ENCODE results near the gene ENTPD8.

DNA sequence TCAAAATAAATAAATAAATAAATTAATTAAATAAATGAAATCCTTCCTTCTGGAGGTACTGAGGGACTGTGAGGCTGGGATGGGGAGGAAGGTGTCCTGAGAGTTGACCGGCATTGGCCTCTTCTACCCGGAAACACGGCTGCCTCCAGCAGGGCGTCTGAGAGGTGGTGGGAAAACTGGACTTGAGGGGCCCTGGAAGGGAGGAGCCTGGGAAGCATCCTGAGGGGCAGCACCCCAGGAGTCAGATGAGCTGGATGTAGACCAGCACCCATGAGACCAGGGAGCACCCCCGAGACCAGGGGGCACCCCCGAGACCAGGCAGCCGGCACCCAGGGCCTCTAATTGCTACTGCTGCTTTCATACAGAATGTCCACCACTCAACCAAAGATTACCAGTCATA lies 26.7 kb upstream of the ENTPD8 start:
- TF ChIP-seq CTCF (IDR thresholded peaks at IDR 0.05; ENCODE audit: insufficient read depth, low read length): no peak
- TF ChIP-seq POLR2AphosphoS5 (IDR thresholded peaks at IDR 0.05; ENCODE audit: low read depth): no peak
- no peak for TF ChIP-seq SPI1 (IDR thresholded peaks at IDR 0.05; ENCODE audit: borderline replicate concordance, low read depth)
- TF ChIP-seq, protein P1, sequence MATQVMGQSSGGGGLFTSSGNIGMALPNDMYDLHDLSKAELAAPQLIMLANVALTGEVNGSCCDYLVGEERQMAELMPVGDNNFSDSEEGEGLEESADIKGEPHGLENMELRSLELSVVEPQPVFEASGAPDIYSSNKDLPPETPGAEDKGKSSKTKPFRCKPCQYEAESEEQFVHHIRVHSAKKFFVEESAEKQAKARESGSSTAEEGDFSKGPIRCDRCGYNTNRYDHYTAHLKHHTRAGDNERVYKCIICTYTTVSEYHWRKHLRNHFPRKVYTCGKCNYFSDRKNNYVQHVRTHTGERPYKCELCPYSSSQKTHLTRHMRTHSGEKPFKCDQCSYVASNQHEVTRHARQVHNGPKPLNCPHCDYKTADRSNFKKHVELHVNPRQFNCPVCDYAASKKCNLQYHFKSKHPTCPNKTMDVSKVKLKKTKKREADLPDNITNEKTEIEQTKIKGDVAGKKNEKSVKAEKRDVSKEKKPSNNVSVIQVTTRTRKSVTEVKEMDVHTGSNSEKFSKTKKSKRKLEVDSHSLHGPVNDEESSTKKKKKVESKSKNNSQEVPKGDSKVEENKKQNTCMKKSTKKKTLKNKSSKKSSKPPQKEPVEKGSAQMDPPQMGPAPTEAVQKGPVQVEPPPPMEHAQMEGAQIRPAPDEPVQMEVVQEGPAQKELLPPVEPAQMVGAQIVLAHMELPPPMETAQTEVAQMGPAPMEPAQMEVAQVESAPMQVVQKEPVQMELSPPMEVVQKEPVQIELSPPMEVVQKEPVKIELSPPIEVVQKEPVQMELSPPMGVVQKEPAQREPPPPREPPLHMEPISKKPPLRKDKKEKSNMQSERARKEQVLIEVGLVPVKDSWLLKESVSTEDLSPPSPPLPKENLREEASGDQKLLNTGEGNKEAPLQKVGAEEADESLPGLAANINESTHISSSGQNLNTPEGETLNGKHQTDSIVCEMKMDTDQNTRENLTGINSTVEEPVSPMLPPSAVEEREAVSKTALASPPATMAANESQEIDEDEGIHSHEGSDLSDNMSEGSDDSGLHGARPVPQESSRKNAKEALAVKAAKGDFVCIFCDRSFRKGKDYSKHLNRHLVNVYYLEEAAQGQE (IDR thresholded peaks at IDR 0.05; ENCODE audit: insufficient replicate concordance, low read depth): no peak
- no peak for TF ChIP-seq GABPA (IDR thresholded peaks at IDR 0.05; ENCODE audit: low read depth)
